Astrocyte (in vitro differentiated cells and primary cell): ENCODE measurements around the gene OSBPL6. TPM values are rescaled to one million over a fixed set of nuclear protein-coding genes. Genes with fewer than 3 reads are reported as not detected.

Experiments used
- DNase-seq: peaks from one replicate; pipeline ENCODE4 v3.0.0-alpha.2; 2010; ENCODE audit warnings: low read depth
- FAIRE-seq: peaks from 2 replicates; lab custom pipeline; 2011; peaks lifted over from hg19 to GRCh38; lab: Jason Lieb, UNC
- H2AFZ ChIP-seq: 2 replicates; pipeline ENCODE4 v1.6.0; 2012; ENCODE audit warnings: low read depth, low read length, inconsistent platforms
- H3K27ac ChIP-seq: 2 replicates; pipeline ENCODE4 v1.5.1; 2011; ENCODE audit warnings: low read depth, low read length, inconsistent platforms
- H3K27me3 ChIP-seq: 2 replicates; pipeline ENCODE4 v1.6.0; 2011; ENCODE audit warnings: low read length, inconsistent platforms; ENCODE audit not compliant: insufficient read depth
- H3K36me3 ChIP-seq: 2 replicates; pipeline ENCODE4 v1.5.1; 2011; ENCODE audit warnings: low read length, inconsistent platforms; ENCODE audit not compliant: insufficient read depth
- H3K4me1 ChIP-seq: 2 replicates; pipeline ENCODE4 v1.5.1; 2011; ENCODE audit warnings: low read length, inconsistent platforms; ENCODE audit not compliant: insufficient read depth
- H3K4me2 ChIP-seq: 2 replicates; pipeline ENCODE4 v1.6.0; 2012; ENCODE audit warnings: low read length, inconsistent platforms
- H3K4me3 ChIP-seq: 2 replicates; pipeline ENCODE4 v1.5.1; 2011; ENCODE audit warnings: low read depth, mild to moderate bottlenecking, low read length, inconsistent platforms; ENCODE audit not compliant: insufficient read depth
- H3K79me2 ChIP-seq: 2 replicates; pipeline ENCODE4 v1.6.0; 2012; ENCODE audit warnings: mild to moderate bottlenecking, low read length, inconsistent platforms; ENCODE audit not compliant: insufficient read depth
- H3K9ac ChIP-seq: 2 replicates; pipeline ENCODE4 v1.6.0; 2012; ENCODE audit warnings: mild to moderate bottlenecking, low read length, inconsistent platforms
- H3K9me3 ChIP-seq: 2 replicates; pipeline ENCODE4 v1.5.1; 2012; ENCODE audit warnings: low read depth, mild to moderate bottlenecking, low read length, inconsistent platforms; ENCODE audit not compliant: insufficient read depth
- H4K20me1 ChIP-seq: 2 replicates; pipeline ENCODE4 v1.6.0; 2012; ENCODE audit warnings: low read length, inconsistent platforms; ENCODE audit not compliant: insufficient read depth
- H3K27ac Mint-ChIP-seq: one replicate; pipeline ENCODE4 v1.8.0; 2021; ENCODE audit warnings: mild to moderate bottlenecking, mixed read lengths; ENCODE audit not compliant: unreplicated experiment
- H3K27me3 Mint-ChIP-seq: one replicate; pipeline ENCODE4 v1.8.0; 2021; ENCODE audit warnings: low read depth, mixed read lengths; ENCODE audit not compliant: unreplicated experiment
- H3K36me3 Mint-ChIP-seq: one replicate; pipeline ENCODE4 v1.8.0; 2021; ENCODE audit warnings: low read depth, mixed read lengths; ENCODE audit not compliant: unreplicated experiment
- H3K4me1 Mint-ChIP-seq: one replicate; pipeline ENCODE4 v1.8.0; 2021; ENCODE audit warnings: low read depth, mixed read lengths; ENCODE audit not compliant: unreplicated experiment
- H3K4me3 Mint-ChIP-seq: one replicate; pipeline ENCODE4 v1.8.0; 2021; ENCODE audit warnings: mild to moderate bottlenecking, moderate library complexity, mixed read lengths; ENCODE audit not compliant: unreplicated experiment
- H3K9me3 Mint-ChIP-seq: one replicate; pipeline ENCODE4 v1.8.0; 2021; ENCODE audit warnings: mild to moderate bottlenecking, mixed read lengths; ENCODE audit not compliant: unreplicated experiment
- EZH2 ChIP-seq: IDR thresholded peaks from 2 replicates; pipeline ENCODE4 v1.6.1; 2012; ENCODE audit warnings: mild to moderate bottlenecking, low read length, inconsistent platforms; ENCODE audit not compliant: insufficient read depth
- total RNA-seq: library from RNA; stranded (reverse); gene quantifications from 2 replicates; pipeline ENCODE4 v1.2.1, GENCODE V29; 2021
- TF ChIP-seq, protein P1 (sequence below): IDR thresholded peaks from 2 replicates; pipeline ENCODE4 v1.5.1; 2011; ENCODE audit warnings: low read depth, mild to moderate bottlenecking, inconsistent platforms, low read length, moderate library complexity; ENCODE audit not compliant: insufficient read depth

The OSBPL6 gene
- total RNA-seq, 1 donor from 2014 or later: 13.4 TPM

GRCh38 chr2:178307650-178308049, 113.3 kb downstream of the OSBPL6 start:
- no peaks in the 10 kb centered on the region for H3K27me3 ChIP-seq
- Mint-ChIP-seq H3K4me1 (peaks cover 3% of the 10 kb centered on the region), H3K9me3 (no peaks in the 10 kb centered on the region), H3K27me3 (no peaks in the 10 kb centered on the region), H3K36me3 (peaks cover 10% of the 10 kb centered on the region), H3K4me3 (no peak overlapping the region), H3K27ac (no peak overlapping the region)
- H2AFZ ChIP-seq: no peak overlapping the region
- H3K9ac ChIP-seq: no peak overlapping the region
- DNase-seq (no peak), FAIRE-seq (no peak)
- H3K36me3 ChIP-seq: no peaks in the 10 kb centered on the region
- no peaks in the 10 kb centered on the region for H3K79me2 ChIP-seq
- H3K4me3 ChIP-seq: no peak overlapping the region
- no peaks in the 10 kb centered on the region for H3K4me1 ChIP-seq
- no peaks in the 10 kb centered on the region for H3K9me3 ChIP-seq
- no peak overlapping the region for H3K4me2 ChIP-seq
- H4K20me1 ChIP-seq: no peaks in the 10 kb centered on the region
- no peak overlapping the region for H3K27ac ChIP-seq
- TF ChIP-seq, protein P1, sequence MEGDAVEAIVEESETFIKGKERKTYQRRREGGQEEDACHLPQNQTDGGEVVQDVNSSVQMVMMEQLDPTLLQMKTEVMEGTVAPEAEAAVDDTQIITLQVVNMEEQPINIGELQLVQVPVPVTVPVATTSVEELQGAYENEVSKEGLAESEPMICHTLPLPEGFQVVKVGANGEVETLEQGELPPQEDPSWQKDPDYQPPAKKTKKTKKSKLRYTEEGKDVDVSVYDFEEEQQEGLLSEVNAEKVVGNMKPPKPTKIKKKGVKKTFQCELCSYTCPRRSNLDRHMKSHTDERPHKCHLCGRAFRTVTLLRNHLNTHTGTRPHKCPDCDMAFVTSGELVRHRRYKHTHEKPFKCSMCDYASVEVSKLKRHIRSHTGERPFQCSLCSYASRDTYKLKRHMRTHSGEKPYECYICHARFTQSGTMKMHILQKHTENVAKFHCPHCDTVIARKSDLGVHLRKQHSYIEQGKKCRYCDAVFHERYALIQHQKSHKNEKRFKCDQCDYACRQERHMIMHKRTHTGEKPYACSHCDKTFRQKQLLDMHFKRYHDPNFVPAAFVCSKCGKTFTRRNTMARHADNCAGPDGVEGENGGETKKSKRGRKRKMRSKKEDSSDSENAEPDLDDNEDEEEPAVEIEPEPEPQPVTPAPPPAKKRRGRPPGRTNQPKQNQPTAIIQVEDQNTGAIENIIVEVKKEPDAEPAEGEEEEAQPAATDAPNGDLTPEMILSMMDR: no peak
- TF ChIP-seq EZH2: no peak

GRCh38 chr2:178309541-178309940, 115.2 kb downstream of the OSBPL6 start:
- no peak overlapping the region for H2AFZ ChIP-seq
- Mint-ChIP-seq H3K36me3 (peaks cover 10% of the 10 kb centered on the region), H3K4me3 (no peak overlapping the region), H3K4me1 (no peaks in the 10 kb centered on the region), H3K9me3 (no peaks in the 10 kb centered on the region), H3K27ac (no peak overlapping the region), H3K27me3 (no peaks in the 10 kb centered on the region)
- H3K9ac ChIP-seq: no peak overlapping the region
- no peaks in the 10 kb centered on the region for H3K27me3 ChIP-seq
- H3K4me1 ChIP-seq: no peaks in the 10 kb centered on the region
- H3K4me2 ChIP-seq: no peak overlapping the region
- H3K36me3 ChIP-seq: no peaks in the 10 kb centered on the region
- H4K20me1 ChIP-seq: no peaks in the 10 kb centered on the region
- no peak overlapping the region for H3K27ac ChIP-seq
- H3K4me3 ChIP-seq: no peak overlapping the region
- no peaks in the 10 kb centered on the region for H3K9me3 ChIP-seq
- FAIRE-seq (no peak), DNase-seq (no peak)
- no peak for TF ChIP-seq EZH2
- TF ChIP-seq, protein P1: no peak
- H3K79me2 ChIP-seq: no peaks in the 10 kb centered on the region

GRCh38 chr2:178315078-178315477, 120.8 kb downstream of the OSBPL6 start:
- H3K4me2 ChIP-seq: no peak overlapping the region
- no peaks in the 10 kb centered on the region for H3K27me3 ChIP-seq
- H2AFZ ChIP-seq: no peak overlapping the region
- H3K4me3 ChIP-seq: no peak overlapping the region
- FAIRE-seq (no peak), DNase-seq (no peak)
- no peak overlapping the region for H3K27ac Mint-ChIP-seq
- no peaks in the 10 kb centered on the region for H3K9me3 Mint-ChIP-seq
- no peaks in the 10 kb centered on the region for H3K9me3 ChIP-seq
- TF ChIP-seq, protein P1: no peak
- no peak for TF ChIP-seq EZH2
- no peak overlapping the region for H3K27ac ChIP-seq
- no peaks in the 10 kb centered on the region for H3K4me1 ChIP-seq
- no peaks in the 10 kb centered on the region for H4K20me1 ChIP-seq
- no peaks in the 10 kb centered on the region for H3K4me1 Mint-ChIP-seq
- H3K9ac ChIP-seq: no peak overlapping the region
- no peak overlapping the region for H3K4me3 Mint-ChIP-seq
- H3K36me3 ChIP-seq: no peaks in the 10 kb centered on the region
- peaks cover 7% of the 10 kb centered on the region for H3K36me3 Mint-ChIP-seq
- no peaks in the 10 kb centered on the region for H3K27me3 Mint-ChIP-seq
- no peaks in the 10 kb centered on the region for H3K79me2 ChIP-seq
